Activated T-cell treated with anti-CD3 and anti-CD28 coated beads for 4 hours (primary cell): ENCODE measurements around the gene GSTM3.
A peak's percentile ranks its signal among the peaks of the same experiment; 100 is the strongest.

Experiments
- DNase-seq: peaks from one replicate; pipeline ENCODE4 v3.0.0-alpha.2; 2020

The GSTM3 gene

GRCh38 chr1:109740615-109741373 is at the start of gene GSTM3:
Gene GSTM3, minus strand, starts transcription at chr1:109741038. Its CDS starts 751 bp downstream, at chr1:109740287.
- DNase-seq = no peak

GRCh38 chr1:109790329-109790728 is 49.5 kb upstream of the GSTM3 start:
- no peak for DNase-seq

- DNase-seq = no peak
Measured at GRCh38 chr1:109789551-109790180, 48.8 kb upstream of the GSTM3 start.

- DNase-seq = no peak
Measured at GRCh38 chr1:109788695-109789521, 48.1 kb upstream of the GSTM3 start.

GRCh38 chr1:109787845-109788601 is 47.2 kb upstream of the GSTM3 start:
- DNase-seq = no peak

GRCh38 chr1:109787211-109787844 is 46.5 kb upstream of the GSTM3 start:
- no peak for DNase-seq

- DNase-seq = no peak
Measured at GRCh38 chr1:109786531-109787021, 45.7 kb upstream of the GSTM3 start.

- no peak for DNase-seq
Measured at GRCh38 chr1:109786112-109786480, 45.3 kb upstream of the GSTM3 start.

- no peak for DNase-seq
Measured at GRCh38 chr1:109785446-109786111, 44.7 kb upstream of the GSTM3 start.

- DNase-seq = no peak
Measured at GRCh38 chr1:109784551-109785252, 43.9 kb upstream of the GSTM3 start.

- DNase-seq = no peak
Measured at GRCh38 chr1:109783436-109783835, 42.6 kb upstream of the GSTM3 start.

GRCh38 chr1:109782927-109783326 is 42.1 kb upstream of the GSTM3 start:
- DNase-seq = no peak

- no peak for DNase-seq
Measured at GRCh38 chr1:109782514-109782913, 41.7 kb upstream of the GSTM3 start.

GRCh38 chr1:109781806-109782205 is 41.0 kb upstream of the GSTM3 start:
- DNase-seq = no peak

- DNase-seq = no peak
Measured at GRCh38 chr1:109780982-109781381, 40.1 kb upstream of the GSTM3 start.

GRCh38 chr1:109777980-109778625 is 37.3 kb upstream of the GSTM3 start:
- no peak for DNase-seq

- DNase-seq = no peak
Measured at GRCh38 chr1:109777436-109777835, 36.6 kb upstream of the GSTM3 start.

- peak; percentile 65 for DNase-seq
Measured at GRCh38 chr1:109776911-109777310, 36.1 kb upstream of the GSTM3 start.

GRCh38 chr1:109776206-109776835 is 35.5 kb upstream of the GSTM3 start:
- DNase-seq = no peak

- DNase-seq = no peak
Measured at GRCh38 chr1:109775398-109775797, 34.6 kb upstream of the GSTM3 start.
